NCI-H2029 (cell line): Measurements from ENCODE around the gene PSMC4.
"Not testable (repeated sequence)": the region's sequence is repeated elsewhere in the genome, so short reads cannot be mapped to it uniquely, and the experiment has no call there.

ENCODE experiments used
- DNase-seq: peaks from one replicate; lab custom pipeline; 2025; lab: John Stamatoyannopoulos, UW

The PSMC4 gene

GRCh38 chr19:39946532-39946931, 24.4 kb upstream of the PSMC4 start:
- DNase-seq: no peak

GRCh38 chr19:39949026-39949747, 21.8 kb upstream of the PSMC4 start:
- DNase-seq: no peak

GRCh38 chr19:39951065-39951650, 19.8 kb upstream of the PSMC4 start:
- DNase-seq: no peak

- no peak for DNase-seq
Observed at GRCh38 chr19:39951686-39952085, 19.3 kb upstream of the PSMC4 start.

GRCh38 chr19:39953915-39954314, 17.1 kb upstream of the PSMC4 start:
- DNase-seq: no peak

- DNase-seq: not testable (repeated sequence)
Observed at GRCh38 chr19:39957886-39958285, 13.1 kb upstream of the PSMC4 start.

GRCh38 chr19:39958942-39959341, 12.0 kb upstream of the PSMC4 start:
- not testable (repeated sequence) for DNase-seq

GRCh38 chr19:39959407-39959806, 11.6 kb upstream of the PSMC4 start:
- not testable (repeated sequence) for DNase-seq

GRCh38 chr19:39963898-39964297, 7.1 kb upstream of the PSMC4 start:
- DNase-seq: no peak

GRCh38 chr19:39966617-39967016, 4.3 kb upstream of the PSMC4 start:
- DNase-seq: no peak

- no peak for DNase-seq
Observed at GRCh38 chr19:39967561-39967960, 3.4 kb upstream of the PSMC4 start.

GRCh38 chr19:39968789-39969188, 2.2 kb upstream of the PSMC4 start:
- no peak for DNase-seq

GRCh38 chr19:39969266-39969665, 1.7 kb upstream of the PSMC4 start:
- no peak for DNase-seq

- no peak for DNase-seq
Observed at GRCh38 chr19:39969681-39970424, 1.1 kb upstream of the PSMC4 start.

GRCh38 chr19:39970425-39970674, 615 bp upstream of the PSMC4 start:
- peak; percentile 39 for DNase-seq

GRCh38 chr19:39971380-39972035, 543 bp downstream of the PSMC4 start:
- DNase-seq: no peak

- DNase-seq: no peak
Observed at GRCh38 chr19:39974377-39975155, 3.6 kb downstream of the PSMC4 start.

GRCh38 chr19:39982883-39983282, 11.9 kb downstream of the PSMC4 start:
- DNase-seq: no peak

- DNase-seq: no peak
Observed at GRCh38 chr19:39983695-39984300, 12.8 kb downstream of the PSMC4 start.

- no peak for DNase-seq
Observed at GRCh38 chr19:39986643-39987042, 15.7 kb downstream of the PSMC4 start.

GRCh38 chr19:39987167-39987566, 16.2 kb downstream of the PSMC4 start:
- no peak for DNase-seq

GRCh38 chr19:39987596-39987995, 16.6 kb downstream of the PSMC4 start:
- no peak for DNase-seq
